ENCODE results near the gene RAC2.

Gene RAC2

DNA sequence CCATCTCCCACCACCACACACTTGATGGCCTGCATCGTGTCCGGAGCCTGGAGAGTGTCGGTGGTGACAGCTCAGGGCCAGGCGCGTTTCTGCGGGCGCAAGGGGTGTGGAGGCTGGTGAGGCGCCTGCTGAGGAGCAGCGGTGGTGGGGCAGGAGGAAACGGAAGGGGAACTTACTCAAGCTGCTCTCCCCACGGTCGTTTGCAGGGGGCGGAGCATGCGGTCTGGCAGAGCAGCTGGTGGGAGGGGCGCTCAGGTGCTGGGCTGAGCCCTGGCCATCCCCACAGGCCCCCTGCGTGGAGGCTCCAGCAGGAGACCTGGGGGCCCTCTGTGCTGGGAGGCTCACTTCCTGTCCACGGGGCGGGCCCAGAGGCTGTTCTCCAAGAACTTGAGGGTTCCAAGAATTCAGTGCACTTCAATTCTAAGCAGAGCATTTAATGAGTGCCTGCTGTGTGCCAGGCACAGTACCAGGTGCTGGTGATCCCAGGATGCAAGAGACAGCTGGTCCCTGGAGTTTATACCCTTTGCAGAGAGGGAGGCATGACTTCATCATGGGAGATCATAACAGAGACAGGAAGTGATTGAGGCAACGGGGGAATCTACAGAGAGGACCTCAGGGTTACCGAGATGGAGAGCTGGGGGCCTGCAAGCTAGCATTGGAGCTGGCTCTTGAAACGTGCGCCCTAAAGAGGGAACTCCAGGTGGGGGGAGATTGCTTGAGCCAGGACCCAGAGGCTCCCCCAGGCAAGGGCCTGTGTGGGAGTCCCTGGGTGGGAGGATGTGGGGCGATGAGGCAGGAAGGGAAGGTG is at the start of gene RAC2:
RAC2 (minus strand) TSS at position 156 of the 808 bp plus-strand sequence; CDS start at position 35, 121 bp downstream.
- peak; percentile 92 for DNase-seq

DNA sequence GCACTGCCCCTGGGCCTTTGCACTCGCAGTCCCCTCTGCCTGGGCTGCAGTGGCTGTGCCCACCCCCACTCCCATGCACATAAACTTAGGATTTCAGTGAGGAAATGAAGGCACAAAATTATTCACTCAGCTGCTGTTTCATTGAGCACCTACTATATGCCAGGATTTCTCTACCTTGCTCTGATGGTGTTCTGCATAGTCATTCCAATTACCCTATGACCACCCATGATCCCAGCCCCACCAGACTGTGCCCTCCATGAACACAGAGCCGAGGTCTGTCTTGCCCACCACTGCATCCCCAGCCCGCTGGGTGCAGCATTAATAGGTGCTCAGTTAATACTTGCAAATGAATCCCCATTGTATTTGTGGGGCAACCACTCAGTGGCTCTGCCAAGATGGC is 49.1 kb upstream of the RAC2 start:
- no peak for DNase-seq

DNA sequence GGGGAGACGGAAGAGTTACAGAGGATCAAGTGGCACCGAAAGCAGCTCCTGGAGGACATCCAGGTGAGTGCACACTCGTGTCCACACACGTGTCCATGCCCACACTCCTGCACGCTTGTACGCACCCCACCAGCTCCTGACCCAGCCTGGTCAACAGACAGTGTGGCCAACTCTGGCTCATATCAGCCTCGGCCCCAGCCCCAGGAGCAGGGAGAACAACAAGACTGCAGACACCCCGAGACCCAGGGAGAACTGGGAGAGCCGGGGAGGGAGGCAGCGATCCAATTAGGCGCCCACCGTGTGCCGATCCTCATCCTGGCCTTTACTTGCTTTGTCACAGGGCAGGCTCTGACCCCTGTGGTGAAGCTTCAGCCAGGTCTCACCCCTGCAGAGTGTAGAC is 48.6 kb upstream of the RAC2 start:
- DNase-seq, result no peak

DNA sequence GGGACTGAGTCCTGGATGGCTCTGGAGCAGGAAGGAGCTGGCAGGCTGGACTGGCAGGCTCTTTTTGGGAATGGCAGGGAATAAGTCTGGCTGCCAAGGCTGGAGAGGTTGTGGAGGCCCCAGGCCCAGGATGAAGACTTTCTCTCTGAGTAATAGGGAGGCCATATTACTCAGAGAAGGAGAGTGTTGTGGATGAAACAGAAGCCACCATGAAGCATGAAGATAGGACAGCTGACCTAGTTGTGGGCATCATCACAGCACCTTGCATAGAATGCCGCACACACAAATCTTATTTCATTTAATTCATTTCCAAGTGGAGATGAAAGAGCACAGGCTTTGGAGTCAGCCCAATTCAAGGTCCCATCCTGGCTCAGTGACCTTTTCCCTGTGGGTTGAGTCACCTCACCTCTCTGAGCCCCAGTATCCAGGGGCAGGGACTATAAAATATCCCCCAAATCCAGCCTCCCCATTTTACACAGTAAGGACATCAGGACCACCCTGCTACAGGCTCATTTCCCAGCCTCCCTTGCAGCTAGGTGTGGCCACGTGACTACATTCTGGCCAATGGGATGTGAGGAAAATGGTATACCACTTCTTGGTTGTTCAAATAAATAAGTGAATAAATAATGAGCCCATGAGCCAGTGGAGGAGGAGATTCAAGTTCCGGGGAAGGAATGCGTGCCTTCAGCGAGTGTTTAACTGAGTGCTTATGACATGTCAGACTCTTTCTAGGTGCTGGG is 47.7 kb upstream of the RAC2 start:
- no peak for DNase-seq

DNA sequence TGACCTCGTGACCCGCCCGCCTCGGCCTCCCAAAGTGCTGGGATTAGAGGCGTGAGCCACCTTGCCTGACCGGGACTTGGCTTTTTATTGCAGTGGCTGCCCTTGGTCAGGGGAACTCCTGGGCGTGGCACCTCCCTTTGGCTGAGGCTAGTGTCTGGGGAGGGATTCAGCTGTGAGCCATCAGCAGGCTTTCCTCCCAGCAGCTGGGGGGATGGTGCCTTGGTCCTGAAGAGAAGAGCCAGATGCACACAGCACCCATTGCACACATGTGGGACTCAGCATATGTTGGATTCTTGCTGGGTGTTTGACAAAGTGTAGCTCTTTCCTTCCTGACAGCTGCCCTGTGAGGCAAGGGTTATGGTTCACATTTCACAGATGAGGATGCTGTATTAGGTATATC is 46.7 kb upstream of the RAC2 start:
- no peak for DNase-seq

DNA sequence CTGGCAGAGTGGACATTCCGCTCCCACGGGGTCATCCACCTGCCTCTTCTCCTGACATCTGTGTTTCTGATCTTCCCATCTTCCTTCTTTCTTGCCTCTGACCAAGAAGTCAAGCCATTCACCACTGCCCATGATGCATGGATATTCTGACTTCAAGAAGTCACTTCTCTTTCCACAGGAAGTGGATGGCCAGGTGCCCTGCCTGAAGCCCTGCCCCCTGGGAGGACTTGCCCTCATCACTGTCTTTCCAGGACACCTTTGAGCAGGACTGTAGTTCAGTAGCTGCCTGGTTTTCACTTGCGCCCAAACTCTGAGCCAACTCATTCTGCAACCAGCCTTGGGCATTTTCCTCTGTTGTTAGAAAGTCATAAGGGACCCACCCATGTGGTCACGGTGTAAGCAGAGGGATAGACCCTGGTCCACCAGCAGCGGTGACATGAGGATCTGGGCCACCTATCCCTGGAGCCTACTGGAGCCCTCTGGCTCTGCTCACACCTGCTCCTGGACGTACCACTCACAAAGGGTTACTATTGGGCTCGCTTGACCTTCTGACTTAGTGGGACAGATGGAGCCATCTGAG is 45.2 kb upstream of the RAC2 start:
- no peak for DNase-seq

DNA sequence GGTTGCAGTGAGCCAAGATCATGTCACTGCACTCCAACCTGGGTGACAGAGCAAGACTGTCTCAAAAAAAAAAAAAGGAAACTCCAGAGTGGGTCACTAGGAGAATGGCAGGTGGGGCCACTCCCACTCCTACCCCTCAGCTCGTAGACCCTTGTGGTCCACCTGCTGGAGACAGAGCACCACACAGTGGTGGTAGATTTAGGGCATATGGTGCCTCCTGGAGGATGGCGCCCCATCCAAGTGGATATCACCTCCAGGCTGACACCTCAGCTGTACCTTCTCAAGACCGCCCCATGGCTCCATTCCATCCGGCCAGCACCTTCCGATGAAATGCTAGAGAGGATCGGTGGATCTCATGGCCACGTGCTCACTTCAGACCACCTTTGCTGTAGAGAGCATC is 44.5 kb upstream of the RAC2 start:
- no peak for DNase-seq

DNA sequence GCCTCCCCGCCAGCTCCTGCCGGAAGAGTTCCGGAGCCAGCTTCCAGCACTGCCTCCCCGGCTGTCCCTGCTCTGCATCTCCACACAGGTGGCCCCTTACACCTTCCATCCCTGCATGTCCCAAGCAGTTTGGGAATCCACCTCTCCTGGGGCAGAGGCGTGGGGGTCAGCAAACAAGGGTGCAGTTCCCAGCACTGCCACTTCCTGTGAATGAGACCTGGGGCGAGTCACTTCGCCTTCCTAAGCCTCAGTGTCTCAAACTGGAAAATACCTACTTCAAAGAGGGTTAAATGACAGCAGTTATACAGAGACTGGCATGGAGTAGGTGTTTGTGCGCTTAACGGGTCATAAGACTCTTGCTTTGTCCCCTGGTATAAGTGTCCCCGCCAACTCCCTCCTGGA is 43.5 kb upstream of the RAC2 start:
- DNase-seq, result no peak

DNA sequence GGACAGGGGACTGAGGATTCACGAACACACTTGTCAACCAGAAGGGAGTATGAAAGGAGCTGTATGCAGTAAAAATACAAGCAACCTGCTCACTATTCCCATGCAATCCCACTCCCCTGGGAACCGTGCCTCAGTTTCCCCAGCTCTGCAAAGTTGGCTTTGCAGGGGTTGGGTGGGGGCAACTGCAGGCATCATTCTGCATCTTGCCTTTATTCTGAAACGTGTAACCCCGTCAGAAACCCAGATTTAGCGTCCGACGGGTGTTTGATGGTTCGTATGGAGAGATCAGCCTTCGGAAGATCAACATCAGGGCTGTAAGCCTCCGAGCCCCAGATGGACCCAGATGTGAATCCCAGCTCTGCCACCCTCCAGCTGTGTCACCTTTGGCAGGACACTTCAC is 41.9 kb upstream of the RAC2 start:
- no peak for DNase-seq

DNA sequence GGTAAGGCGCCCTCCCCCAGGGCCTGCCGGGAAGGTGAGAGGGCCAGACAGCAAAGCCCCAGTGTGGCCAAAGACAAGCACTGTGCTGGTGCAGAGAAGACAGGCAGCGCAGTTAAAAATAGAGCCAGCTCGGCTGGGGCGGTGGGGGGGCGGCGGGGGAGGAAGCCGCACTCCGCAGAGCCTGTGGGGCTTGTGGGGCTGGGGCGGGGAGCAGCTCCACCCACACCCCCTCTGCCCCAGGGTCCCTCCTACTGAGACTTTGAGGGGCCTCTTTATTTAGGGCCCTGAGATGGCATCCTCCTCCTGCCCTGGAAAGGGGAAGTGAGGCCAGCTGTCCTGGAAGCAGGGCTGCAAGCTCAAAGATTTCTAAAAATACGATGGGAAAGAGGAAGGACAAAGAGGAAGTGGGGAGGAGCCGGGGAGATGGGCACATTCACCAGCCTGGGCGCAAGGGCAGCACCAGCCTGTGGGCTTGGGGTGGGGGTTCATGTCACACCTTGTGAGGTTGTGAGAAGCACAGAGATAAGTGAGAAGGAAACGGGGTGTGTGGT is 40.8 kb upstream of the RAC2 start:
- DNase-seq, result peak; percentile 63

DNA sequence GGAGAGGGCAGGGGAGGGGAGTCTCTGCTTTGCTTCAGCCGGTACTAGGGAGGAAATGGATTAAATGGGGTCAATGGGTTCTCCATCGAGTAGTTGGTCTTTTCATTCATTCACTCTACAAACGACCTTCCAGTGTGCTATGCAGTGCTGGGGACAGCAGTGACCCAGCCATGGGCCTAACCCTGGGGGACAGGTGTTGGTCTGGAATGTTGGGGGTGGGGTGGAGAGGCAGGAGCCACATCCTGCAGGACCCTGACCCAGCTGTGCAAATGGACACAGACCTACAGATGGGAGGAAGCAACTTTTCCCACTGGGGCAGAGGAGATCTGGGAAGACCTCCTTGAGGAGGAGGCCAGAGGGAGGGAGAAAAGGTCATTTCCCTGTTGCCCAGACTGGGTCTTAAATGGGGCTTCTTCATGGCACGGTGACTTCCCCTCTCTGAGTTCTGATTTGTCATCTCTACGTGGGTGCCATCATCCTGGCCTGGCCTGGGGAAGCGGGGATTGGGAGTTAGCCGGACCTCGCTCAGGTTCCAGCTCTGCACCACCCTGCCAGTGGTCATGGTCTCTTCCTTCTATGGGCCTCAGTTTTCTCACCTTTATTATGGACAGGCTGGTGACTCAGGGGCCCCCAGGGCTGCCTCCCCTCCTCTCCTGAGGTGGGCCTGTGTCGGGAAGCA is 40.2 kb upstream of the RAC2 start:
- no peak for DNase-seq

DNA sequence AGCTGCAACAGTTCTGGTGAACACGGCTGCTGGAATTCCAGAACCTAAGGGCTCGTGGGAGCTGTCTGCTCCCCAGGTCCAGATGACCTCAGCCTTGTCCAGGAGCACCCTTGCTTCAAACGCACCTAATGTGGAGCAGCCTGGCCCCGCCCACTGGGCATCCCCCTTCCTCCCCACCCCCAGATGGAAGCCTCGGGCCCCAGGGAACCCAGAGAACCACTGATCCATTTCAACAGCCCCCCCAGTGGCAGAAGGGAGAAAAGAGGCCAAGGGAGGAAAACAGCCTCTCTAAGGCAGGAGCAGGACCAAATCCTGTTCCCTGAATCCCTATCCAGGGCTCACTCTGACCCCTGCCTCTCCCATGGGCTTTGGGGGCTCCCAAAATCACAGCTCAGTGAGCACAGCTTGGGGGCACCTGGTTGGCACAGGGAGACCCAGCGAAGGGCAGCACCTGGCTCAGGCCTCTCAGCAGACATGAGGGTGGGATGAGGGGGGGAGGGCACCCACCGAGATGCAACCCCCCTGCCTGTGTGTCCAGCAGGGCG is 39.4 kb upstream of the RAC2 start:
- DNase-seq, result peak; percentile 73

DNA sequence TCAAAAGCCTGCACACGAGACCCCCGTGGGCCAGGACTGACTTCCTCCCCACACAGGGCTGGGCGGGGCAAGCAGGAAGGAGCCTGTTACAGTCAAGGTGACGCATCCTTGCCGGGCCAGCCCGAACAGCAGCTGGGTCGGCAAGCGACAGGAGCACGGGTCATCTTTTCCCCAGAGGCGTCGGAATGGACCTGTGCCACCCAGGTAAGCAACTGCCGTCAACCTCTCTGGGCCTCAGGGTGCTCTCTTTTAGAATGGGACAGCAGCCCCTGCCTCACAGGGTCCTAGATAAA is 38.3 kb upstream of the RAC2 start, which contains the start of gene CYTH4:
CYTH4 (plus strand) TSS at position 124 of the 293 bp plus-strand sequence; CDS start at position 186, 62 bp downstream.
- DNase-seq, result peak; percentile 85

DNA sequence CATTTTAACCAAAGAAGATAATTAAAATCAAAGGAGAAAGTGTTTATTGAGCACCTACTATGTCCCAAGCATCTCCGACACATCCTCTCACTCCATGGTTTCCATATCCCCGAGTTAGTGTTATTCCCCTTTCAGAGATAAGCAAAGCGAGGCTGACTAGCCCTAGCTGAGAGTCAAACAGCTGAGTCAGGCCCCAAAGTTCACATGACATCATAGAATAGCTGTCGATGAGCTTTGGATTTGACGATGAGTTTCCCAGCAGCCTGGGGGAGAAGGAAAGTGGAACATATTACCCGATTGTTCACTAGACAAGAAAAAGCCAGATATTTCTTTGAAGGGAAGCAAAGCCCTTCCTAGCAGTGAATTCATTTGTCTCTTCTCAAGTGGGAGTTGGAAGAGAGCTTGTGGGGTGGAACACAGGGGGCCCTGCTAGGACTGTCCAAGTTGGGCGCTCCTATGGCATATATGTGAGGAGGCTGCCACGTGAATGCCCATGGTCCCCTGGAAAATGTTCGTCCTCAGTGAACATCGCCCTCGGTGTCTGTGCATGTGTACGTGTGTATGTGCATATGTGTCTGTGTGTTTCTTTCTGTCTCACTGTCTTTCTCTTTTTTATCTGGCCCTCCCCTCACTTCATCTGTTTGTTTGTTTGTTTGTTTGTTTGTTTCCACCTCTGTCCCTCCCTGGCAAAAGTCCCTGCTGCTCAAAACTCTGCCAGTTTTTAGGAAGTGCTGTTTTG is 37.7 kb upstream of the RAC2 start:
- no peak for DNase-seq

DNA sequence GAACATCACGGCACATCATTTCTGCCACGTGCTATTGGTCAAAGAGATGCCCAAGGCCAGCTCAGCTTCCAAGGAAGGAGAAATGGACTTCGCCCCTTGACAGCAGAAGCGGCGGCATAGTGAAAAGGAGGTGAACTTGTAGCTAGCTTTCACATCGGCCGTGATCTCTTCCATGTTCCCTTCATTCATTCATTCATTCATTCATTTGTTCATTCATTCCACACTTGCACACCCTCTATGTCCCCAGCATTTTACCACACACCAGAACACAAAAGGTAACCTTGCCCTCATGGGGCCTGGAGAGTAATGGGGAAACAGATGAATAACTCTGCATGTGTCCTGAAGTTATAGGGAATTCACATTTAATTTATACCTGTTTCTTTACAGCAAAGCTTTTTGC is 37.1 kb upstream of the RAC2 start:
- DNase-seq, result no peak

DNA sequence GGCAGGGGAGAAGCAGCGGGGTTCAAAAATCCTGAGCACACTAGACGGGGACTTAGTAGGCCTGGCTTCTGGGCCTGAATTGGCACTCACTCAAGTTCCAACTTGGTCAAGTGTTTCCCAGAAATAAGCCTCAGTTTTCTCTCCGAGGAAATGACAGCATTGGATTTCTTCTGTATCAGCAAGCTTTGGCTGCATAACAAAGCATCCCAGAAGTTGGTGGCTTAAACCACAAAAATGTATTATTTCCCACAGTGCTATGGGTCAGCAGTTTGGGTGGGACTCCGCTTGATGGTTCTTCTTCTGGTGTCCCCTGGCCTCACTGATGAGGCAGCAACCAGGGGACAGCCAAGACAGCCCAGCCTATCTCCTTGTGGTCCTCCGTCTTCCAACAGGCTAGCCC is 36.6 kb upstream of the RAC2 start:
- no peak for DNase-seq

DNA sequence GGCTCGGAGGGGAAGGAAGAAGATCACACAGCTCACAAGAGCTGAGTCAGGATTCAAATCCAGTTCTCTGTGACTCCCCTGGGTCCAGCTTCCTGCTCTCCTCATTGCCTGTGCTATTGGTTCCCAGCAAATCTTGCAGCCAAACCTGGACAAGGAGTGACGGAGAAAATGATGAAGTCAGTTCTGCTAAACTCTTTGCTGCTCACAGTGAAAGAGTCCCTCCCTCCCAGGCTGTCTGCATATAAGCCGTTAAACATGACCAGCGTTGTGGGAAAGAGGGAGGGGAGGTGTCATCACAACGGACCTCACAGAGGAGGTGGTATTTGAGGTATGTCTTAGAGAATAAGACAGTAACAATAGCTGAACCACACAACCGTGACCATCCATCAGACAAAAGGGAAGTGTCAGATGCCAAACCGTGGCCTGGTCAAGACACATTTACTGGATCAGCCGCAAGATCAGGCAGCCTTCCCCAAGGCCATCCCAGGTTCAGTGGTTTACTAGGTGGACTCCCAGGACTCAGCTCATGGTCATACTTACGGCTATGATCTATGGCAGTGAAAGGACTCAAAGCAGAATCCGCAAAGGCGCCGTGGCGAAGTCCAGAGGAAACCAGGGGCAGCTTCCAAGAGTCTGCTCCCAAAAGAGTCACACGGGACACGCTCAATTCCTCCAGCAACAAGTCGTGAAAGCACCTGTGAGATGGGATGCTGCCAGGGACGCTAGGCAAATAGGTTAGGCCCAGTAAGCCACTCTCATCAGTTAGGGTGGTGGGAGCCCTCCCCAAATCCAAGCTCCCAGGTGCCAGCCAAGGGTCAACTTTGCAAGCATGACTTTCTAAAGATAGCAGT is 35.5 kb upstream of the RAC2 start:
- no peak for DNase-seq

DNA sequence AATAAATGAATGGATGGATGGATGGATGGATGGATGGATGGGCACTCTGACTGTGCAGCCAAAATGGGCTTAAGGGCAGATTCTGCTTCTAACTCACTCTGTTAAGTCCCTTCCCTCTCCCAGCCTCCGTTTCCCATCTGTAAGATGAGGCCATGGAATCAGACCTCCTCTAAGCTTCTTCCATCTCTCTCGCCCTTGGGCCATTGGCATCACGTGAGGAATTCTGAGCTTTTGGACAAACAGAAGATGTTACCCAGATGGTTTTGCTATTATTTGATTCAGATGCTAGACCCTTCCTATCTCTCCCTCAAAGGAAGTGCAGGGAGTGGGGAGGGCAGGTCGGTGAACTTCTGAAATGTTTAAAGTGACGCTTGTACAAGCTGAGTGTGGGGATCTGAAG is 34.2 kb upstream of the RAC2 start:
- no peak for DNase-seq

DNA sequence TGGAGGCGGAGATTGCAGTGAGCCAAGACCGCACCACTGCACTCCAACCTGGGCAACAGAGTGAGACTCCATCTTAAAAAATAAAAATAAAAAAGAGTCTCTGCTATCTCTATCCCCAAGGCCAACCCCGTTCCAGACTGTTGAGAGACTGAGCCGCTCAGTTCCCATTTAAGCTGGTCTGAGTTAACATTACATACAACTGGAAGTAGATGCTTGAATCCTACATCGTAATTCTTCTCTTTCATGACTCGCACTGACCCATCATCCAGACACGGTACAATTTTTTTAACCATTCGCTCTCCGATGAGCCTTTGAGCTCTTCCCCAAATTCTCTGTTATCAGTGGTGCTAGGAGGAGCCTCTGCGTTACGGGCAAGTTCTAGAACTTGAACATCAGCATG is 33.3 kb upstream of the RAC2 start:
- DNase-seq, result no peak

DNA sequence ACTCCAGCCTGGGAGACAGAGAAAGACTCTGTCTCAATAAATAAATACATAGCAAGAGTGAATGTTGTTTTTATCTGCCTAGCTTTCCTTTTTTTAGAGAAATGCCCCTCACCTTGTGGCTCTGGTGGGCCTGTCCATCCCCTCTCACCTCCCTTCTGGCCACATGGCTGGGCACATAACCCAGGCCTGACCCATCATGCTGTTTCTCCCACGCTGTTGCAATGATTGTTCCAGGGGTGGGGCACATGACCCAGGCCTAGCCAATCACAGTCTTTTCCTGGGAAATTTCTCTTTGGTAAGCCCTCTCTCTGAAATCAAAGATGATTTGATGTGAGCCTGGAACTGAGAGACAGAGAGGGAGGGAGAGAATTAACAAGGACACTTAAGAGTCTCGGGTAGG is 32.7 kb upstream of the RAC2 start:
- no peak for DNase-seq

DNA sequence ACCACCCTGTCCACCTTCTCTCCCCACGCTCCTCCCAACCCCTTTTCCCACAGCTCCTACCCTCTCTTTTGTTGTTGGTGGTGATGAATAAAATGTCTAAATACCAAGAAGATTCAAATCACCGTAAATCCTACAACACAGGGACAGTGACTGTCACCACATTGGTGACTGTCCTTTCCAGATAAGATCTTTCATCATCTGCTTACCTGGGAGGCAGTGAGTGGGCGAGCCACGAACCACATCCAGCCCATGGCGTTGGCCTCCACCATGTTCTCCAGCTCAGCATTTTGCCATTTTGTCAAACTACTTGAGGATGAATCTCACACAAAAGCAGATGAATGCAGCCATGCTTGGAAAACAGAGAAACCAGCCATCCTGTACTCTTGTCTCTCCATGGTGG is 31.6 kb upstream of the RAC2 start:
- DNase-seq, result no peak

Measured in activated CD8-positive, alpha-beta memory T cell treated with anti-CD3 and anti-CD28 coated beads, Interleukin-2, amount 50 U/mL, for 4 hours (primary cell).